ENCODE measurements around the gene HPCAL1.

HPCAL1 gene

DNA sequence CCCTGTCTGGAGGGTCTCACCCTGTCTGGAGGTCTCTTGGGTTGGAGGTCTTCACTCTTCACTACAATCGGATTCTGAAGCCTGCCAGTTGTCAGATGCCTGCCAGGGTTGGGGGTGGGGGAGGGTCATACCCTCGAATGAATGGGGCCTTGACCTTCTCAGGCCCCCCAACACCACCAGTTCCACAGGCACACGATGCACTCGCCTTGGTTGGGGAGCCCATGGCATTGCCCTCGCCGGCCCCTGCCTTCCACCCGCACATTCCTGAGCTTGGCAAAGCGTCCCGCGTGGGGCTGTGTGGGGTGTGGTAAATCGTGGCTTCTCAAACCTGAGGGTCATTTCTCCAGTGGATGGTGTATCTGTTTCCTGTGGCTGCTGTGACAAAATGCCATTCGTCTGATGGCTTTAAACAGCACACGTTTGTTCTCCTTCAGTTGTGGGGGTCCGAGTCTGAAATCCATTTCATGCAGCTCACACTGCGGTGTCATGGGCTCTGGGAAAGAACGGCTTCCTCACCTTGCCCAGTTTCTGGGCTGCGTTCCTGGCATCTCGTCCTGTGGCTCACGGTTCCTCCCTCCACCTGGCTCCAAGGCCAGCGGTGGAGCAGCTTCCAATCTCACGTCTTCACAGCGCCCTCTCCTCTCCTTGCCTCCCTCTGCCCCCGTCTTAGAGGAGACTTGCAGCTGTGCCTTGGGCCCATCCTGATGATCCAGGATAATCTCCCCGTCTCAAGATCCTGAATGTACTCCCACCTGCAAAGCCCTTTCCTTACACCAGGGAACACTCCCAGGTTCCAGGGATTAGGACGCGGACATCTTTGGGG is 38.0 kb upstream of the HPCAL1 start:
- TF ChIP-seq ZNF274 (IDR thresholded peaks at IDR 0.05; ENCODE audit: low read depth, low read length): no peak
- no peak overlapping the region for H3K4me3 ChIP-seq (ENCODE audit: low read length)

DNA sequence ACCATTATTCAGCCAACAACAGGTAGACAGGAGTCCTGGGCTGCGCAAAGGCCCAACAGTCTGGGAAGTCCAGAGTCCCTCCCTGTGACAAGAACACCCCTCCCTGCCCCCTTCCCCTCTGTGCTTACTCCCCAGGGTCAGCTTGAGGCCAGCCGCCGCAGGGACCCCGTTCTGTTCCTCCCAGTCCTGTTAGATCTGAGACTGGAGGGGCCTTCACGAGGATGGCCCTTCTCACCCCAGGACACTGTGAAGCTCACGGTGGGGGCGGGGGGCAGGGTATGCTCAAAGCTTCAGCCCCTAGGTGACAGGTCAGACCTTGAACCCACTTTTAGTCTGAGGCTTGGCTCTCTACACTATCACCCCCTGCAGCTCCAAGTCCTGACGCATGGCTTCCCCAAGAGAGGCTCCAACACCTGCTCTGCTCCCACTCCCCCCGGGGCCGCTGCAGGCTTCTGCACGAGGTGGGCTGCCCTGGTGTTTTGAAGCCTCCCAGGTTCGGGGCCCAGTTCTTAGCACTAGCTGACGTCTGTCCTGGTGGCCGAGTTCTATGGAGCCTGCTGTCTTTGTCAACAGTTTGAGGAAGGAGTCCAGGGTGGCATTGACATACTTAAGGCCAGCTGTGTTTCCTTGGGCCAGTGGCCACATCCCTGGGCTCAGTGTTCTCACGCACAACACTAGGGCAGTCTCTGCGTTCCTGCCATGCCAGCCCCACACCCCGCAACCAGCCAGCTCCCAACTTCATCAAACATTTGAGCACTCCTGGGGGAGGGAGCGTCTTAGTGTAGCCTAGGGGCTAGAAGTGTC is 37.2 kb upstream of the HPCAL1 start:
- H3K4me3 ChIP-seq (ENCODE audit: low read length): no peak overlapping the region
- TF ChIP-seq ZNF274 (IDR thresholded peaks at IDR 0.05; ENCODE audit: low read depth, low read length): no peak

DNA sequence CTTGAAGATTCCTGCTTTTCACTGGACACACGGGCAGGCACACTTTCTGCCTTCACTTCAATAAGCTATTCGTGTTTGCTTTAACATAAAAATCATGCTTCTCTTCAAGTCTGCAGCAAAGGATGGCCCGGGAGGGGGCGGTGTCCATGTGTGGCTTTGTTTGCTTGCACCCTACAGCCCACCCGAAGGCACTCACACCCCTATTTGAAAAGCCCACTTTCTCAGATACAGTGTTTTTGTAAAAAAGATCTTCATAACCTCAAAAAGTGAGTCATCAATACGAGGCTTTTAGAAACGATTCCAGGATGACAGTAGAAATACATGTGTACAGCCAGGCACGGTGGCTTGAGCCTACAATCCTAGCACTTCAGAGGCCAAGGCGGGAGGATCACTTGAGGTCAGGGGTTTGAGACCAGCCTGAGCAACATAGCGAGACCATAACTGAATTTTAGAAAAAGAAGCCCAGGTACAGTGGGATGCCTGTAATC is 36.5 kb upstream of the HPCAL1 start:
- no peak overlapping the region for H3K4me3 ChIP-seq (ENCODE audit: low read length)
- TF ChIP-seq ZNF274 (IDR thresholded peaks at IDR 0.05; ENCODE audit: low read depth, low read length): no peak

DNA sequence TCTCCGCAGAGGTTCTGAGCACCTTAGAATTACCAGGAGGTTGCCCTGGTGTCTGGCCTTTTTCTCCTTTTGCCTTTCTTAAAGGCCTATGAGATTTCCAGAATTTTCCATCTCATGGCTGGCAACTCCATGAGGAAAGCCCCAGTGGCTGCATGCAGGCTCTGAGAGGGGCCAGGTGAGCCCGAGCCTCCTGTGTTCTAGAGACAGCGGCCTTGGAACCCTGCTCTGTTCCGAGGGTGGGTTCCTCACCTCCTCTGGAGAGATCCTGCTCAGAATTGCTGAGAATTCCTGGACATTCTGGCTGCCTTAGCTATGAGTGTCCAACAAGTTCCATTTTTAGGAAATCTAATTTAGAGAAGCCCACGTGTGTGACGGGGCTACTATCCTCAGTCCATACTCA is 35.7 kb upstream of the HPCAL1 start:
- no peak for TF ChIP-seq ZNF274 (IDR thresholded peaks at IDR 0.05; ENCODE audit: low read depth, low read length)
- H3K4me3 ChIP-seq (ENCODE audit: low read length): no peak overlapping the region

DNA sequence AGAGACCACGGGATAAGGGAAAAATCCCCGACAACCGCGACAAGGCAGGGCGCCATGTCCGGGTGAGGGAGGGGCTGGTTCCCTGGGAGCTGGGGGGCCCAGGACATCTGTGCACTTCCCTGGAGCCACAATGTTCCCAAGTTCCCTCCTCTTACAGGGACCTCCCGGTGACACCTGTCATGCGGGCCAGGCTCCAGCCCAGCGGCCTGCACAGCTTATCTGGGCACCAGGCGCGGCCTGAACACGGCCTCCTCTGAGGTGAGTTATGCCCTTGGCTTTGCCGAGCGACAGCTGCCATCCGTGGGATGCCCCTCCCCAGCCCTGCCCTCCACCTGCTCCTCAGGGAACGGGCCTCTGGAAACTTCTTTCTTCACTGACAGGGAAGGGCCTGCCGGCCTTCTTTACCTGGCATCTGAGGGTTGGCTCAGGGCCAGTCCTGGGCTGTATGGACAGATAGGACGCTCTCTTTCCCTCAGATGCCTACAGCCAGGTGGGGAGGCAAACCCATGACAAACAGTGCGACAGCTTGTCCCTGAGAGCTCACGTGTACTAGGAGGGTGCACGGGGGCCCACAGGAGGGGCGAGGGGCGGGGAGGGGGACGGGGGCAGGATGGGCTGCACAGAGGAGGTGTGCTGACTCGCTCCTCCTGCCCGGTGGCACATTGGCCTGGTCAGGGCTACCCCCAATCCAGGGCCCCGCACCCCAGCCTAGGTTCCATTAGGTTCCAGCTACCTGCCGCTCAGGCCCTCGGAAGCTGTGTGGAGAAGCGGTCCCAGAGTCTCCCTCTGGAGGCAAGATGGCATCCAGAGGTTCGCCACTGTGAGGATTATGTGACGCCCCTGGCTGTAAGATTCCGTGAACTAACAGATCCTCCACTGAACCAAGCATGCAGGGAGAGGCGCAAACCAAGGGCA is 34.9 kb upstream of the HPCAL1 start:
- no peak overlapping the region for H3K4me3 ChIP-seq (ENCODE audit: low read length)
- no peak for TF ChIP-seq ZNF274 (IDR thresholded peaks at IDR 0.05; ENCODE audit: low read depth, low read length)

DNA sequence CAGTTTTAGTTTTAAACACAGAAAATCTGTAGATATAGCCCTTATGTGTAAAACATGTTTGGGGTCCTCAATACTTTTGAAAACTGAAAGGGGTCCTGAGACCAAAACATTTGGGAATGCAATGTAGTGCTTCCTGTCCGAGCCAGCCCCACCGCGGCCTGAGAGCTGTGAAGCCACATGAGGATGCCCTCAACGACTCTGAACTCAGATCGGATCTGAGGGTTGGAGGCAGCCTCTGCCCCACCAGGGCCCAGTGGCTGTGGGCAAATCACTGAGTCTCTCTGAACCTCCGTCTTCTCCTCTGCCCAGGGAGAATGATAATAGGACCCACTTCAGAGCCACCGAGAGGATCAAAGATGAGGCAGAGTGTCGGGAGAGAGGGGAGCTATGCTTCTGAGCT is 33.4 kb upstream of the HPCAL1 start:
- H3K4me3 ChIP-seq (ENCODE audit: low read length): no peak overlapping the region
- TF ChIP-seq ZNF274 (IDR thresholded peaks at IDR 0.05; ENCODE audit: low read depth, low read length): no peak

DNA sequence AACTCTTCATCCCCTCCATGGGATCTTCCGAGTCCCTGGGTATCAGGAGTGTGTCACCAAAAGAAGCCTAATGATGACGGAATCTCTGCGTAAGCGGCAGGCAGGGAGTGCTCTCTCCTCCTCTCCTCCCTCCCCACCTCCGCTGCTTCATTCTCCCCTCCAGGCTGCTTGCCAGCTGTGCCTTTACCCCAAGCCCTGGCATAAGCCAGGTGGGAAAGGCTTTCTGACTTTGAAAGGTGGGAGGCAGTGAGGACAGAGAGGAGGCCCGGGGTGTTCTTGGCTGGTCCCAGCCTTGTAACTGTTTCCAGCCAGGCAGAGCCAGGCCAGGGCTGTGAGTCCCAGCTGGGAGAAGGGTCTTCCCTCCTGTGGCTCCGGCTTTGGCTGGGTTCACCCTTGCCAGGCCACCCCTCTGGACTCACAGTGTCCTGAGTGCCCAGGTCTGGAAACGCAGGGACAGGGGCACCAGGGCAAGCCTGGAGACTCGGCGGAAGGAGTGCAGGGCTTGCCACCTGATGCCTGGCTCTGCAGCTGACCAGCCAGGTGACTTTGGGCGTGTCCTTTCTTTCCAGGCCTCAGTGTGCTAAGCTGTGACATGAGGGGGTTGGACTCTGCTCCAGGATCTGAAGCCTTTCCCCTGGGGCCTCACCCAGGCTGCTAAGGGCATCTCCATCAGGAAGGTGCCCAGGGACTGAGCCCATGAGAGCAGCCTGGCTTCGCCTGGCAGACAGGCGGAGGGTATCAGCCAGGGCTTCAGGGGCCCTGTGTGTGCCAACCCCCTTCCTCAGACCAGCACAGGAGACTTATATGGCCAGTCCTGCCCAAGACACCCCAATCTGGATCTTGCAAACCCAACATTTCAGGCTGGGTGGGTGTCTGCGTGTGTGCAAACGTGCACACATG is 32.7 kb upstream of the HPCAL1 start:
- no peak for TF ChIP-seq ZNF274 (IDR thresholded peaks at IDR 0.05; ENCODE audit: low read depth, low read length)

DNA sequence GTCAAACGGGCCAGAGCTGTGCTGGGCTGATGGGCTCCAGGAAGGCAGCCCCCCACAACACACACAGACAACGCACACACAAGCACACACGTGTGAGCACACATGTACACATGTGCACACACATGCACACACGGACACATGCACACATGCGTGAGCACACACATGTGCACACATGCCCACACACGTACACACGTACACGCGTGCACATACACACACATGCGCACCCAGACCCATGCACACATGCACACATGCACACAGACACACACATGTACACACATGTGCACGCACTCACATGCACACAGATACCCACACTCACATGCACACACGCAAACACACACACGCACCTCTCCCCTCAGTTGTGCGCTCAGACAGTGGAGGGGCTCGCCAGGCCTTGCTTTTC is 31.2 kb upstream of the HPCAL1 start:
- H3K4me3 ChIP-seq (ENCODE audit: low read length): no peak overlapping the region
- no peak for TF ChIP-seq ZNF274 (IDR thresholded peaks at IDR 0.05; ENCODE audit: low read depth, low read length)

More for the DNA sequence above, 32.7 kb upstream of the HPCAL1 start:
- no peak overlapping the region for H3K4me3 ChIP-seq (ENCODE audit: low read length)

DNA sequence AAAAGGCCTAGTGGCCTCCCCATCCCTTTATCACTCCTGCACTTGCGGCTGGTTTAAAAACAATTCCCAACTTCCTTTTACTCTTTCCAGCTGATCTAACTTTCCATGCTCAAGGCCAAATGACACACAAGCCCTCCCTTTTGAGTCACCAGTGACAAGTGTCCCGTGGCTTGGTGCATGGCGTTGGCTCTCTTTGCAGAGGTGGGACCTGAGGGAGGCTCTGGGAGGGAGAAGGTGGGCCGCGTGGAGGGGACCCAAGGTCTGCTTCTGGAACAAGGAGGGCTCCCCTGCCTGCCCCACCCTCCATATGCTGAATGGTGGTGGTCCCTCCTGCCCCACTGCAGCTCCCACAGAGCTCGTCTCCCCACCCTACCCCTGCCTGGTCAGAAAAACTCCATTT is 30.8 kb upstream of the HPCAL1 start:
- TF ChIP-seq ZNF274 (IDR thresholded peaks at IDR 0.05; ENCODE audit: low read depth, low read length): no peak
- H3K4me3 ChIP-seq (ENCODE audit: low read length): no peak overlapping the region

DNA sequence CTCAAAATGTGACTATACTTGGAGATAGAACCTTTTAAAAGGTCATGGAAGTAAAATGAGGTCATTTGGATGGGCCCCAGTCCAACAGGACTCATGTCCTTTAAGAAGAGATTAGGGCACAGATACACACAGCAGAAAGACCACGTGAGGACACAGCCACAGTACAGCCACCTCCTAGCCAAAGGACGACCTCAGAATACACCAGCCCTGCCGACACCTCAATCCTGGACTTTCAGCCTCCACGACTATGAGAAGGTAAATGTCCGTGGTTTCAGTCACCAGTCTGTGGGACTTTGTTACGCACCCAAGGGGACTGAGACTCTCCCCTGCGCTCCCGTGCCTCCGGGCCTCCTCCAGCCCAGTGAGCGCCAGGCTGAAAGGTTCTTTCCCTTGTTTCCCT is 30.2 kb upstream of the HPCAL1 start:
- no peak for TF ChIP-seq ZNF274 (IDR thresholded peaks at IDR 0.05; ENCODE audit: low read depth, low read length)
- H3K4me3 ChIP-seq (ENCODE audit: low read length): no peak overlapping the region

DNA sequence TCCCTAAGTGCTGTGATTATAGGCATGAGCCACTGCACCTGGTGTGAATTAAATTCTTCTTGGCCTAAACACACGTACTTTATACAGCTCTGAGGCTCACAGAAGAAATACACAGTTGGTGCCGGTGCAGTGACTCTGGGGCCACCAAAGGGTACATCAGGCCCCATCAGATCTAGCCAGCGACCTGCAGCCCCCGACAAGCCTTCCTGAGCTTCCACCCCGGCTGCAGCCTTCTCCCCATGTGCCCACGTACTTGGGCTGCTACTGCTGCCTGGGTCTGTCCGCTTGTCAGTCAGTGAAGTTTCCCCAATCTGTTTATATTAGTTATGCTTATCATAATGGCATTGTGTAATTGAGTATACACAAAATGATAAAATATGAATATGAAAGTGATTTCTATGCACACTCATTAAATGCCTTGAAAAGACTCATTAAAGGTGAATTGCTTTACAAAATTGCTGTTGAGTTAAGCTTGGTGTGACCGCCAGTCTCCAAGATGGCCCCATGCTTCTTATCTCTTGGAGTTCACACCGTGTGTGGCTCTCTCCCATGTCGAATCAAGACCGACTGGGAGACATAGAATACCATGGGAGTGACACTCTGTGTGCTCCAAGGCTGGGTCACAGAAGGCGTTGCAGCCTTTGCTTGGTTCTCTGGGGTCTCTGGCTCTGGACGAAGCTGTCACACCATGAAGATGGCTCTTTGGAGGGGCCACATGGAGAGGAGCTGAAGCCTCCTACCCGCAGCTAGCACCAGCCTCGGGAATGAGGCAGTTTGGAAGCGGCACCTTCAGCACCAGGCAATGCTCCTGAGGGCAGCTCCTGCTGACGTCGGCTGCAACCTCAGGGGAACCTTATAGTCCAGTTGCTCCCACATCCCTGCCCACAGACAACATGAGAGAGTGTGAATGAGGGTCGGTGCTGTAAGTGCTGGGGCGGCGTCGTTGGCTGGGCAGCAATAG is 29.2 kb upstream of the HPCAL1 start:
- no peak overlapping the region for H3K4me3 ChIP-seq (ENCODE audit: low read length)
- no peak for TF ChIP-seq ZNF274 (IDR thresholded peaks at IDR 0.05; ENCODE audit: low read depth, low read length)

DNA sequence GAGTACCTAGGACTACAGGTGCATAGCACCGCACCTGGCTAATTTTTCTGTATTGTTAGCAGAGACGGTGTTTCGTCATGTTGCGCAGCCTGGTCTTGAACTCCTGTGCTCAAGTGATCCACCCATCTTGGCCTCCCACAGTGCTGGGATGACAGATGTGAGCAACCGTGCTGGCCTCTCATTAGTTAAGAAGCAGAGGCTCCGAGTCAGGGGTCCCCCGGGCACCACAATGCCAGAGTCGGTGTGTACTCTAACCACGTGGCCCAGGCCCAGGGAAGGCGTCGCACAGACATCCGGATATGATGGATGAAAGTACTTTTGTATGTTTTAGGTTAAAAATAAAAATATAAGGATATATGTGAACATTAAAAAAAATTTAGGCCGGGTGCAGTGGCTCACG is 28.3 kb upstream of the HPCAL1 start:
- H3K4me3 ChIP-seq (ENCODE audit: low read length): no peak overlapping the region
- TF ChIP-seq ZNF274 (IDR thresholded peaks at IDR 0.05; ENCODE audit: low read depth, low read length): no peak

Measured in GM08714 (cell line).